Bronchial epithelial cell (primary cell): Measurements from ENCODE around the gene ECSIT. TPM values are rescaled to one million over a fixed set of nuclear protein-coding genes. Genes with fewer than 3 reads are reported as not detected.

Experiments
- DNase-seq: peaks from one replicate; pipeline ENCODE4 v3.0.0-alpha.2; 2010; ENCODE audit warnings: low read depth
- FAIRE-seq: peaks from 2 replicates; lab custom pipeline; 2011; peaks lifted over from hg19 to GRCh38; lab: Jason Lieb, UNC
- H3K27me3 ChIP-seq: 2 replicates; pipeline ENCODE4 v1.5.1; 2011; ENCODE audit warnings: low read length; ENCODE audit not compliant: control insufficient read depth, insufficient read depth
- H3K36me3 ChIP-seq: 2 replicates; pipeline ENCODE4 v1.5.1; 2011; ENCODE audit warnings: low read length; ENCODE audit not compliant: control insufficient read depth, insufficient read depth
- H3K4me3 ChIP-seq: 2 replicates; pipeline ENCODE4 v1.5.1; 2011; ENCODE audit warnings: mild to moderate bottlenecking, low read depth, low read length, control low read depth
- total RNA-seq: library from RNA; depleted of rRNA; stranded (reverse); fragments of >200 nt; gene quantifications from 2 replicates; pipeline ENCODE4 v1.2.1, GENCODE V29; 2014
- TF ChIP-seq, protein P1 (sequence below): IDR thresholded peaks from 2 replicates; pipeline ENCODE4 v1.5.1; 2011; ENCODE audit warnings: mild to moderate bottlenecking, moderate library complexity, low read length, control low read depth, inconsistent platforms; ENCODE audit not compliant: insufficient read depth, severe bottlenecking

The ECSIT gene
- total RNA-seq, 1 donor from 2014 or later = 57.4 TPM

GRCh38 chr19:11534538-11534937, 5.6 kb upstream of the ECSIT start:
- H3K36me3 ChIP-seq = no peaks in the 10 kb centered on the region
- no peak overlapping the region for H3K4me3 ChIP-seq
- DNase-seq (no peak), FAIRE-seq (no peak)
- H3K27me3 ChIP-seq = peaks cover 3% of the 10 kb centered on the region
- TF ChIP-seq, protein P1, sequence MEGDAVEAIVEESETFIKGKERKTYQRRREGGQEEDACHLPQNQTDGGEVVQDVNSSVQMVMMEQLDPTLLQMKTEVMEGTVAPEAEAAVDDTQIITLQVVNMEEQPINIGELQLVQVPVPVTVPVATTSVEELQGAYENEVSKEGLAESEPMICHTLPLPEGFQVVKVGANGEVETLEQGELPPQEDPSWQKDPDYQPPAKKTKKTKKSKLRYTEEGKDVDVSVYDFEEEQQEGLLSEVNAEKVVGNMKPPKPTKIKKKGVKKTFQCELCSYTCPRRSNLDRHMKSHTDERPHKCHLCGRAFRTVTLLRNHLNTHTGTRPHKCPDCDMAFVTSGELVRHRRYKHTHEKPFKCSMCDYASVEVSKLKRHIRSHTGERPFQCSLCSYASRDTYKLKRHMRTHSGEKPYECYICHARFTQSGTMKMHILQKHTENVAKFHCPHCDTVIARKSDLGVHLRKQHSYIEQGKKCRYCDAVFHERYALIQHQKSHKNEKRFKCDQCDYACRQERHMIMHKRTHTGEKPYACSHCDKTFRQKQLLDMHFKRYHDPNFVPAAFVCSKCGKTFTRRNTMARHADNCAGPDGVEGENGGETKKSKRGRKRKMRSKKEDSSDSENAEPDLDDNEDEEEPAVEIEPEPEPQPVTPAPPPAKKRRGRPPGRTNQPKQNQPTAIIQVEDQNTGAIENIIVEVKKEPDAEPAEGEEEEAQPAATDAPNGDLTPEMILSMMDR = no peak

DNA sequence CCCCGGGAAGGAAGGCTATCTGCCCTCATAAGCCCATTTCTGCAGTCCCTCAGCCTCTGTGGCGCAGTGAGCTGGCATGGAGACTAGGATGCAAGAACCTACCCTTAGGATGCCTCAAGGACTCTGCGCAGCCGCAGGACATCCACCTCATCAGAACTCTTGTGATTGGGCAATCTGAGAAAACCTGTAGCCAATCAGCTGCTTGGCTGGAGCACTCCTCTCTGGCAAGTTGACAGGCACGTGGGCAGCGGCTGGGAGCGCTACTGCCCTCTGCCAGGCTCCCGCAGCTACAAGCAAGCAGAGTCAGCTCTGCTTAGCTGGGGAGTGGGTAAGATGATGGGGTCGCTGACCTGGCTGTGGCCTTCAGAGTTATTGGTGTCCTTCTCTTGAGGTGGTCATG, 1.5 kb upstream of the ECSIT start:
- no peak for FAIRE-seq
- no peaks in the 10 kb centered on the region for H3K36me3 ChIP-seq
- H3K4me3 ChIP-seq = no peak overlapping the region
- H3K27me3 ChIP-seq = no peaks in the 10 kb centered on the region
- TF ChIP-seq, protein P1 = peak; percentile 56
- peak; percentile 76 for DNase-seq

GRCh38 chr19:11519138-11519537, 9.8 kb downstream of the ECSIT start:
- TF ChIP-seq, protein P1 = no peak
- FAIRE-seq (no peak), DNase-seq (peak; percentile 45)
- no peak overlapping the region for H3K4me3 ChIP-seq
- no peaks in the 10 kb centered on the region for H3K27me3 ChIP-seq
- H3K36me3 ChIP-seq = peaks cover 2% of the 10 kb centered on the region

DNA sequence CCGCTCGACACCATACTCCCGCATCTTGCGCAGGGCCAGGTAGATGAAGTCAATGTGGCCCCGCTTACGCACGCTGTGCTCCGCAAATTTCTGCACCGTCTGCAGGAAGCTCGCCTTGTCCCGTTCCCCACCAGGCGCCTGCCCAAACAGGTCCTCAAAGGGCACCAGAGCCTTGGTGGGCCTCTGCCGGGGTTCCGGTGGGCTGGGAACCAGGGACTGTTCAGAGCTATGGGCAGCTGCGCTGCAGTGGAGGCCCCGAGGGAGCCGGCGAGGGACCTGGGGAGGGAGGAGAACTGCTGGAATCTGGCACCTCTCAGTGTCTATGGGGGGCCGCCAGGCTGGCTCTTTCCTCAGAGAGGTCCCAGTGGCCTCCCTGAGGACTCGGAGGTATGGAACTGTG, 15.0 kb downstream of the ECSIT start:
- no peak for DNase-seq
- TF ChIP-seq, protein P1 = no peak
- FAIRE-seq = no peak
- Histone ChIP-seq H3K36me3 (peaks cover 2% of the 10 kb centered on the region), H3K27me3 (no peaks in the 10 kb centered on the region), H3K4me3 (no peak overlapping the region)

DNA sequence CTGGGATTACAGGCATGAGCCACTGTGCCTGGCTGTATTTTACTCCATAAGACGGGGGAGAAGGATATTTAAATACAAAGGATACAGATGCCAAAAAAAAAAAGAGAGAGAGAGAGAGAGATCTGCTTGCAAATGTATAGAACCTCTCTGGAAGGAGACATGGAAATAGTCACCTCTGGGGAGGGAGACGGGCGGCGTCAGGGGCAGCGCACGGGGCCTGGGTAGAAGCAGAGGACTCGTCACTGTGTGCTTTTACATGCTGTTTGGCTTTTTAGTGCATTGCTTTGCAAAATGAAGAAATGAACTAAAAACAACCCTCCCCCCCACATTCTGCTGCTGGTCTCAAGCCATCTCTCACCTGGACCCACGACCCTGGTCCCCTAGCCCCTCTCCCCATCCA, 18.5 kb downstream of the ECSIT start:
- TF ChIP-seq, protein P1 = no peak
- Histone ChIP-seq H3K4me3 (no peak overlapping the region), H3K27me3 (no peaks in the 10 kb centered on the region), H3K36me3 (no peaks in the 10 kb centered on the region)
- no peak for FAIRE-seq
- DNase-seq = no peak

- Histone ChIP-seq H3K36me3 (no peaks in the 10 kb centered on the region), H3K4me3 (no peak overlapping the region), H3K27me3 (no peaks in the 10 kb centered on the region)
- FAIRE-seq (no peak), DNase-seq (no peak)
- TF ChIP-seq, protein P1 = no peak
Measured at GRCh38 chr19:11507370-11508078, 21.4 kb downstream of the ECSIT start.
